ENCODE results near the gene RAB40C. TPM values are rescaled to one million over a fixed set of nuclear protein-coding genes. Genes with fewer than 3 reads are reported as not detected.
A peak's percentile ranks its signal among the peaks of the same experiment; 100 is the strongest.

Gene RAB40C
- total RNA-seq, 1 experiment from 2014 or later: 30.7 TPM

- POLR2A ChIA-PET: no interaction called here
- intact Hi-C loops (cut with micrococcal nuclease; ENCODE audit: unreplicated experiment): no loop called here
Measured at GRCh38 chr16:569445-570254, 20.2 kb upstream of the RAB40C start, which contains the start of gene PIGQ. TSS of gene PIGQ (plus strand) at chr16:569968. CDS start at chr16:574075, 4,107 bp downstream.

More at GRCh38 chr16:569445-570254, 20.2 kb upstream of the RAB40C start, which contains the start of gene PIGQ:
- CTCF ChIA-PET: no interaction called here
- Histone ChIP-seq H3K4me3 (ENCODE audit: low read depth in 2 of 2, low read length in 2 of 2) (peak within 1 kb of the TSS; percentile 62 to 87), H3K9me3 (ENCODE audit: control insufficient read depth, insufficient read depth, low read depth, low read length) (no peaks in the 10 kb centered on the region), H3K27me3 (ENCODE audit: control insufficient read depth, insufficient read depth, low read length) (no peaks in the 10 kb centered on the region), H3K36me3 (ENCODE audit: control insufficient read depth, insufficient read depth, low read length) (no peaks in the 10 kb centered on the region), H3K27ac (ENCODE audit: low read length) (peak within 1 kb of the TSS; percentile 93), H3K4me1 (ENCODE audit: control insufficient read depth, insufficient read depth, low read length) (peaks cover 50% of the 10 kb centered on the region)
- in situ Hi-C loops (cut with HindIII; ENCODE audit: low pct_unique_long_range_greater_than_20kb, low sequenced_read_pairs): no loop called here
- BruUV-seq (replicated peaks): no TSS peak
- TF ChIP-seq SIN3A (IDR thresholded peaks at IDR 0.05; ENCODE audit: borderline replicate concordance, insufficient read depth, low read depth, low read length): peak; percentile 49; the same call in 1 of the 2 replicates
- TF ChIP-seq POLR2AphosphoS5 (IDR thresholded peaks at IDR 0.05; ENCODE audit: low read depth, low read length): peak; percentile 36; the same call in 1 of the 2 replicates
- TF ChIP-seq TCF7L2 (IDR thresholded peaks at IDR 0.05; ENCODE audit: low read depth, low read length): no peak
- TF ChIP-seq CTCF (IDR thresholded peaks at IDR 0.05): no peak
- TF ChIP-seq REST (IDR thresholded peaks at IDR 0.05; ENCODE audit: insufficient read depth in 1 of 2, low read depth in 2 of 2, low read length in 1 of 2): no peak
- DNase-seq (ENCODE audit: low read depth, low spot score) (no peak), ATAC-seq (peak; percentile 67)
